ENCODE results near the gene KRTAP5-9. TPM values are rescaled to one million over a fixed set of nuclear protein-coding genes. Genes with fewer than 3 reads are reported as not detected.

KRTAP5-9 gene
- total RNA-seq (2022) (0.56 TPM in 1 of 2 replicates, not detected in the other), Bru-seq, nascent RNA (not detected), BruChase-seq, experiment 1, labeled RNA remaining after a 6-hour chase (not detected), BruChase-seq, experiment 2, labeled RNA remaining after a 2-hour chase (percentile 33 among the genes with signal in this experiment)
- long read RNA-seq: 0 reads

- H3K27ac Mint-ChIP-seq (ENCODE audit: unreplicated experiment): no peak within 1 kb of the TSS
- H3K9me3 Mint-ChIP-seq (ENCODE audit: low read depth, unreplicated experiment): peaks cover 3% of the 10 kb centered on the region
These were observed at the start of gene KRTAP5-9 for GRCh38 chr11:71548120-71548519. KRTAP5-9 (plus strand) TSS chr11:71548420; CDS start chr11:71548658, 238 bp downstream.

DNA sequence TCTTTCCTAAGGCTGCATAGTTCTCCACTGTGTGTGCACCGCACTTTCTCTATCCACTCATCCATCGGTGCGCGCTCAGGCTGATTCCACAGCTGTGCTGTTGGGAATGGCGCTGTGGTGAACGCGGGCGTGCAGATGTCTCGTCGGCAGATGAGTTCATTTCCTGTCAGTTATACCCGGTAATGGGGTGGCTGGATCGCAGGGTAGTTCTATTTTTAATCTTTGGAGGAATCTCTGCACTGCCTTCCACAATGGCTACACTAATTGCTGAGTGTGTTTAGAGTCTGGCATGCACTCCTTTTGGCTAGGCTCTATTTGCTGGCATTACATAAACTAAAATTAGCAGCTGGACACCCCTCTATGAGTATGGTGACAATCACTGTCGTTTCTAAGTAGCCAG is 49.1 kb upstream of the KRTAP5-9 start:
- BruUV-seq (replicated peaks): no TSS peak
- H3K27me3 Mint-ChIP-seq (ENCODE audit: unreplicated experiment): no peaks in the 10 kb centered on the region
- peaks cover 9% of the 10 kb centered on the region for H3K4me1 Mint-ChIP-seq (ENCODE audit: low read depth, unreplicated experiment)
- intact Hi-C loops (cut with micrococcal nuclease; ENCODE audit: unreplicated experiment): no loop called here
- no peak overlapping the region for H3K4me3 Mint-ChIP-seq (ENCODE audit: low read depth, unreplicated experiment)
- H3K9me3 Mint-ChIP-seq (ENCODE audit: low read depth, unreplicated experiment): no peaks in the 10 kb centered on the region
- DNase-seq: no peak
- no peak overlapping the region for H3K27ac Mint-ChIP-seq (ENCODE audit: unreplicated experiment)
- TF ChIP-seq CTCF (IDR thresholded peaks at IDR 0.05; ENCODE audit: unreplicated experiment): no peak
- CTCF ChIA-PET: no interaction called here
- H3K36me3 Mint-ChIP-seq (ENCODE audit: insufficient read depth, unreplicated experiment): peaks cover 29% of the 10 kb centered on the region

More at GRCh38 chr11:71548120-71548519, at the start of gene KRTAP5-9:
- DNase-seq: no peak
- Mint-ChIP-seq H3K27me3 (ENCODE audit: unreplicated experiment) (peaks cover 84% of the 10 kb centered on the region), H3K4me1 (ENCODE audit: low read depth, unreplicated experiment) (peaks cover 6% of the 10 kb centered on the region), H3K36me3 (ENCODE audit: insufficient read depth, unreplicated experiment) (no peaks in the 10 kb centered on the region), H3K4me3 (ENCODE audit: low read depth, unreplicated experiment) (no peak within 1 kb of the TSS)
- no peak for TF ChIP-seq CTCF (IDR thresholded peaks at IDR 0.05; ENCODE audit: unreplicated experiment)
- BruUV-seq (replicated peaks): no TSS peak
- intact Hi-C loops (cut with micrococcal nuclease; ENCODE audit: unreplicated experiment): no loop called here
- CTCF ChIA-PET: interaction anchor here (2.0 kb wide), 1 partner anchor 12 kb away, joined by 4 read pairs; no protein-coding TSS in a partner anchor

DNA sequence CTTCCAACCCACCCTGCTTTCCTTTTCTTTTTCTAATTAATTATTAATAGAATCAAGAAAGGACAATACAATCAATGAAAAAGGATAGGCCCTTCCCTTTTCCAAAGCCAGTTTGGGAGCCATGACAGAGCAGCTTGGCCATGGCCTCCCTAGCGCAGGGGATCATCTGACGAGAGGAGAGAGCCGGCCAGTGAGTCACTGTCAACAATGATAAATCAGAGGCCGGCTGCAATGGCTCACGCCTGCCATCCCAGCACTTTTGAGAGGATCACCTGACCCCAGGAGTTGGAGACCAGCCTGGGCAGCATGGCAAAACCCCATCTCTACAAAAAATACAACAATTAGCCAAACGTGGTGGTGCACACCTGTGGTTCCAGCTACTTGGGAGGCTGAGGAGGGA is 48.7 kb upstream of the KRTAP5-9 start:
- TF ChIP-seq CTCF (IDR thresholded peaks at IDR 0.05; ENCODE audit: unreplicated experiment): no peak
- H3K27ac Mint-ChIP-seq (ENCODE audit: unreplicated experiment): no peak overlapping the region
- no TSS peak for BruUV-seq (replicated peaks)
- H3K4me3 Mint-ChIP-seq (ENCODE audit: low read depth, unreplicated experiment): no peak overlapping the region
- peaks cover 27% of the 10 kb centered on the region for H3K36me3 Mint-ChIP-seq (ENCODE audit: insufficient read depth, unreplicated experiment)
- no peaks in the 10 kb centered on the region for H3K9me3 Mint-ChIP-seq (ENCODE audit: low read depth, unreplicated experiment)
- CTCF ChIA-PET: no interaction called here
- H3K27me3 Mint-ChIP-seq (ENCODE audit: unreplicated experiment): no peaks in the 10 kb centered on the region
- DNase-seq: no peak
- peaks cover 9% of the 10 kb centered on the region for H3K4me1 Mint-ChIP-seq (ENCODE audit: low read depth, unreplicated experiment)
- intact Hi-C loops (cut with micrococcal nuclease; ENCODE audit: unreplicated experiment): no loop called here

DNA sequence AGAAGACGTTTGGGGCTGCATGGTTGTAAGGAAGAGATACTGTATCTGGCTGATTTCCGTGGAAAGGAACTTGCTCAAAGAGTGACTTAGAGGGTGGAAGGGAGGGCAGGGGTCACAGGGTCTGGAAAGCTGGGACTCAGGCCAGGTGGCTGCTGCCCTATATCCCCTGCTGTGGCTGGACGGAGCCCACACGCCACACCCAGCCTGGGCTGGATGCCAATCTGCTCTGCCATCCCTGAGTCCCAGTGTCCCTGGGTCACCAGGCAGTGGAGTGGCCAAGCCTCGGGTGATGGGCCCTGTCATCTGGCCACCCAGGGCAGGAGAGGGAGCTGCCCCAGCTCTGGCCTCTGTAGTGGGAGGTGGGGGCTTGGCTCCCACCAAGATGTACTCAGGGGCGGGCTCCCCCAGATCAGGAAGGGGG is 47.6 kb upstream of the KRTAP5-9 start:
- DNase-seq: peak; percentile 20
- Mint-ChIP-seq H3K27ac (ENCODE audit: unreplicated experiment) (no peak overlapping the region), H3K27me3 (ENCODE audit: unreplicated experiment) (no peaks in the 10 kb centered on the region), H3K4me3 (ENCODE audit: low read depth, unreplicated experiment) (no peak overlapping the region), H3K4me1 (ENCODE audit: low read depth, unreplicated experiment) (peaks cover 9% of the 10 kb centered on the region), H3K9me3 (ENCODE audit: low read depth, unreplicated experiment) (no peaks in the 10 kb centered on the region), H3K36me3 (ENCODE audit: insufficient read depth, unreplicated experiment) (peaks cover 16% of the 10 kb centered on the region)
- CTCF ChIA-PET: no interaction called here
- no TSS peak for BruUV-seq (replicated peaks)
- intact Hi-C loops (cut with micrococcal nuclease; ENCODE audit: unreplicated experiment): no loop called here
- no peak for TF ChIP-seq CTCF (IDR thresholded peaks at IDR 0.05; ENCODE audit: unreplicated experiment)
